ENCODE data around the gene ADNP2. TPM values are rescaled to one million over a fixed set of nuclear protein-coding genes. Genes with fewer than 3 reads are reported as not detected.
"Not testable (repeated sequence)": the region's sequence is repeated elsewhere in the genome, so short reads cannot be mapped to it uniquely, and the experiment has no call there.

ADNP2 gene
- polyA plus RNA-seq, 1 donor, result 10.5 TPM

- DNase-seq (ENCODE audit: low read depth), result no peak
Observed at GRCh38 chr18:80147037-80147417, 38.0 kb downstream of the ADNP2 start.

- peak; percentile 67 for DNase-seq (ENCODE audit: low read depth)
Observed at GRCh38 chr18:80147418-80148325, 38.6 kb downstream of the ADNP2 start.

- no peak for DNase-seq (ENCODE audit: low read depth)
Observed at GRCh38 chr18:80148326-80149199, 39.5 kb downstream of the ADNP2 start.

DNA sequence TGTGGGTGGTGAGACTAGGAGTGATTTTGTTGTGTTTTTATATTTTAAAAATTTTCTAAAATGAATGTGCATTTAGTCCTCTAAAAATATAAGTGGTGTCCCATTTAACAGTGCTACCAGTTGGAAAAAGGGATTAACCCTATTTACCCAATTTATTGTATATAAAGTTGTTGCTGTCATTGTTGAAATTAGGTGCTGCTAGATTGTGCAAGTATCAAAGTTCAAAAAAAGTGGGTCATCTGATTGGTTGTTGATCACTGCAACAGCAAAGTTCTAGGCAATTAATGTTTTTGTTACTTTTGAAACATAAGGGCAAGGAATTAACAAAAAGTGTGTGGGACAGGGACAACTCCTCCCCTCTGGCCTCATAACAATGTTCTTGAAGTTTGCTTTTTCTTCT is 40.6 kb downstream of the ADNP2 start:
- DNase-seq (ENCODE audit: low read depth), result no peak

DNA sequence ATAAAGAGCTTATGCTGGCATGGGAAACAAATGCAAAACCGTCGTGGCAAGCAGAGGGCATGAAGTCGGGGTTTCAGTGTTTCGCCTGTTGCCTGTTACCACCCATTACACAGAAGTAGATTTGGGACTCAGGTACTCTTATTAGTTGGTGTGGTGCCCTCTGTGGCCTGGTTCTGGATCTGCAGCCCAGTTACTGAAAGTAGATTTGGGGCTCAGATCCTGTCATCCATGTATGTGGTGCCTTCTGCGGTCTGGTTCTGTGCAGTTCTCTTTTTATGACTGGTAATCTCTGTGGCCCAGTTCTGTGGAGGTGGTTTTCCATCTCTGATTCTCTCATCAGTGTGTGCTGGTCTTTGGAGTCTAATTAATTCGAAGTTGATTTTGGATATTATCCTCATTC is 45.2 kb downstream of the ADNP2 start:
- no peak for DNase-seq (ENCODE audit: low read depth)

DNA sequence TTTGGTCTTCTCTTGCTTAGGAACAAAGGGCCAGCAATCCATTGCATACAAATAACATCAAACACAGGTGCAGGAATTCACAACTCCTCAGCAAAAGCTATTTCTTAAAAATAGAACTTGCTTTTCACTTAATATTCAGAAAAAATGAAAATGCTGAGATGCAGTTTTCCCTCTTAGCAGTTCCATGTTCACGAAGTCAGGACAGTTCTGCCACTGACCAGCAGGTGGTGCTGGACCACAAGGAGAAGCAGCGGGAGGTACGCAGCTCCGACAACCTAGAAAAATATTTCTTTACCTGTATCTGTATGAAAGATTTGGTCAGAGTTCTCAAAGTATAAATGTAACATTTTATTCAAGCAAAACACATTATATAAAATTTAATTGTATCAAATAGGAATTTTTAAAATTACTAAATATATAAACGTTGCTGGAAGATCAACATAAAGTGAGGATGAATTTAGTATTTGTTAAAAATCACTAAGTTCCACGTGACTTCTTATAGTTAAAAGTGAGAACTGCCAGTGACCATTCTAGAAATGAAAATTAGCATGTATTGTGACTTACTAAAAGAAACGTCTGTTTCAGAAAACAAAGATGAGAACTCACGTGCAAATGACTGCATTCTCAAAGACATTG is 48.8 kb downstream of the ADNP2 start:
- peak; percentile 19 for DNase-seq (ENCODE audit: low read depth)

DNA sequence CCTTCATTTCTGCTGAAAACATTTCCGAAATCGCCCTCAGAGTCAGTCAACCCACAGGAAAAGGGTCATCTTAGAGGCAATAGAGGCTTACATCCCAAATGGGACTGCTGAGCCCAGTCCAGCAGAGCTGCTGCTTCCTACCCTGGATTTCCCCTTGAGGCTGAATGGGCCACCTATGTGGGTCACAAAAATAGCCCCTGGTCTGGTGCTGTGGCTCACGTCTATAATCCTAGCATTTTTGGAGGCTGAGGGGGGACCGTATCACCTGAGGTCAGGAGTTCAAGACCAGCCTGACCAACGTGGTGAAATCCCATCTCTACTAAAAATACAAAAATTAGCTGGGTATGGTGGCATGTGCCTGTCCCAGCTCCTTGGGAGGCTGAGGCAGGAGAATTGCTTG is 49.3 kb downstream of the ADNP2 start:
- no peak for DNase-seq (ENCODE audit: low read depth)

DNA sequence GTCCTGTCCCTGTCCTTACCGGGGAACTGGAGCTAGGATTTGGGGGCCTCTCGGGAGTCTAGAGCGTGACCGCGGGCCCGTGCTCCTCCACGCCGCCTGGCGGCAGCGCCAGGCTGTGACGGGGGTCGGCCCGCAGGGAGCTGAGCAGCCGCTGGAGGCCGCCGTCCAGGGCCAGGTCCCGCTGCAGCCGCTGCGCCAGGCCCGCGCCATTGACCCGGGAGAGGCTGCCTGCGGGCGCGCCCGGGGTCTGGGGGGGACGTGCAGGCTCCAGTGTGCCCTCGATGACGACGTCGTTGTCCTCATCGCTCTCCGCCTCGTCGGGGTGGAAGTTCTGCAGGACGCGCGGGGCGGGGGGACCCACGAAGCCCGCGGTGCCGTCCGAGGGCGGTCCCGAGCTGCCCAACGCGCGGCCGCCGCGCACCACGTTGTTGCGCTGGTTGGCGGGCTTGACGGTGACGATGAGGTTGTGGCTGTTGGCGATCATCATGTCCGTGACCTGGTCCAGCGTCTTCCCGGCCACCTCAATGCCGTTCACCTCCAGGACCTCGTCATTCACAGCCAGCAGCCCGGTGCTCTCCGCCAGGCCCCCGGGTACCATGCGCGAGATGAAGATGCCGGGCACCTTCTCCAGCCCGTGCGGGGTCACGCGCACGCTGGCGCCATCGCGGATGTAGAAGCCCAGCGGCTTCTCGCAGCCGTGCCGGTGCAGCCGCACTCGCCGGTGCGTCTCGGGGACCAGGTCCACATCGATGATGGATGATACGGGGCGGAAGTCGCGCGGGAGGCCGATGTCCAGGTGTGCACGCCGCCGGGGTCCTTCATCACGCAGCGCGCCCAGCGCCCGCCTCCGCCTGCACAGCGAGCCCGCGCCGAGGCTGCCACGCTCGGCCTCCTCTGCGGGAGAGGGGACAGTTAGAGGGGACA is 50.9 kb downstream of the ADNP2 start:
- DNase-seq (ENCODE audit: low read depth), result no peak

GRCh38 chr18:80161781-80162417 is 52.8 kb downstream of the ADNP2 start:
- no peak for DNase-seq (ENCODE audit: low read depth)

GRCh38 chr18:80163183-80163582 is 54.1 kb downstream of the ADNP2 start:
- no peak for DNase-seq (ENCODE audit: low read depth)

GRCh38 chr18:80164727-80165355 is 55.8 kb downstream of the ADNP2 start:
- not testable (repeated sequence) for DNase-seq (ENCODE audit: low read depth)

- DNase-seq (ENCODE audit: low read depth), result no peak
Observed at GRCh38 chr18:80166240-80166639, 57.2 kb downstream of the ADNP2 start.

DNA sequence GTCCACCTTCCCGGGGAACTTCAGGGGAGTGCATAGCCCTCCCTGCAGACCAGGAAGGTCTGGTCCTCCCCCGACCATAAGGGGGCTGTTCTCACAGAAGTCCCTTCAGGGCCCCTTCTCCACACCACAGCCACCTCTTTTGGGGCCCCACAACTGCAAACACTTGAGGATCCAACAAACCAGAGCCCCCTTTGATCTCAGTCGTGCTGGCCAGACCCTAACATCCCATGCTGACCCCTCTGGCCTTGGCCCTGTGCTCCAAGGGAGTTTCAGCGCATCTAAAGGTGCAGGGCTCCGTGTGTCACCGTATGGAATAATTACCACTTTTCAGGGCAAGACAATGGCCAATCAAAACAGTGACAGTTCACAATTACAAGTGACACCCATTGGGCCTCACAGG is 57.7 kb downstream of the ADNP2 start:
- DNase-seq (ENCODE audit: low read depth), result no peak

GRCh38 chr18:80167331-80167730 is 58.3 kb downstream of the ADNP2 start:
- no peak for DNase-seq (ENCODE audit: low read depth)

DNA sequence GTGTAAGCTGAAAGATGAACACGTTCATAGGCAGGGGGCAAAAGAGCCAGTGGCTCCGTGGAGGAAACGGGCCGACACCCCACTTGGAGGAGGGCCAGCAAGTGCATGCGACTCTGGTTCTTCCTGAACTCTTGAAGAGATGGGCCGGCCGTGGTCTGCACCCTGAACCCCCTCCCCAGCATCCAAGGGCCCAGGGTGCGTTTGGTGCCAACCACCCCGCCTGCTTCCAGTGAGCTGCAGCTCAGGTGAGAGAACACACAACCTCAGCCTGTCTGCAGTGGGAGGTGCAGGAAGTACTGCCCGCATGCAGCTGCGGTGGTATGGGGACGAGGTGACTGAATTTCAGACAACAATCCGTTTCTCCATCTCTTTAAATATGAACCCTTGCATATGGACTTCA is 58.9 kb downstream of the ADNP2 start:
- no peak for DNase-seq (ENCODE audit: low read depth)

- no peak for DNase-seq (ENCODE audit: low read depth)
Observed at GRCh38 chr18:80168346-80168745, 59.3 kb downstream of the ADNP2 start.

DNA sequence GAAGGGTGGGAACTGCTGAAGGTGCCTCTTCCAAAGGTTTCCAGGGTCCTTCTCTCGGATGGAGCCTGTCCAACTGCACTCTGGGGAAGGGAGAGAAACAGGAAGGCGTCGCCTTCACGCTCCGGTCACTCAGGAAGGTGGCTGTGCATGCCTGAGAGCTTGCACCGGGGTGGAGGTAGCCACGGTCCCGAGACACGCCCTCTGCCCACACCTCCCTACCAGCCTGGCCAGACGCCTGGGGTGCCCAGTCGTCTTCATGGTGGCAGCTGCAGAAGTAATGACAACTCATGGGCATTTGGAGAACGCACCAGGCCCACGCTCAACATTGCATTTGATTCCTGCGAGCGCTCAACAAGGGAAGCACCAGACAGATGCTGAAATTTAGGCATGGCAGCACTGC is 59.9 kb downstream of the ADNP2 start:
- DNase-seq (ENCODE audit: low read depth), result no peak

DNA sequence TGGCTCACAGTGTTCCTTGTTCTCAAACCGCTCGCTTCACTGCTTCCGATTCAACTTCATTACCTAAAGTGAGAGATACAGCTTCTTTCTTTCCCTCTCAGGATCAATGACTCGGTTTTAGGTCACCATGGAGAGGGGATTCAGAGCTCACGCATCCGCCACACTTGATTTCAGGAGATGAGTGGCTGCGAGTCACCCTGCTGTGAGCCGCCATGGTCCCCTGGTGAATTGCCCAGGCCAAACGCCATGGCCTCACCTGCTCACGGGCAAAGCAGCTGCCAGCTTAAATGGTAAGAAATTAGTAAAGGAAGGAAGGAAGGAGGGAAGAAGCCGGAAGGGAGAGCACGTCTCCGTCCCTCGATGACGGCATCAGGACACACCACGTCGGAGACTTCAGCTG is 60.5 kb downstream of the ADNP2 start:
- DNase-seq (ENCODE audit: low read depth), result no peak

GRCh38 chr18:80170395-80171053 is 61.5 kb downstream of the ADNP2 start:
- no peak for DNase-seq (ENCODE audit: low read depth)

All from forelimb muscle (tissue), 1 donor.